ENCODE results near the gene ZDHHC7.

ZDHHC7 gene

GRCh38 chr16:84967828-84968227 lies 43.5 kb downstream of the ZDHHC7 start:
- TF ChIP-seq CTCF (conservative IDR thresholded peaks at IDR 0.05), result no peak
- no peak overlapping the region for H3K27ac ChIP-seq

GRCh38 chr16:84965428-84966415 lies 45.6 kb downstream of the ZDHHC7 start:
- TF ChIP-seq CTCF (conservative IDR thresholded peaks at IDR 0.05), result no peak
- no peak overlapping the region for H3K27ac ChIP-seq

GRCh38 chr16:84964386-84965128 lies 46.8 kb downstream of the ZDHHC7 start:
- no peak overlapping the region for H3K27ac ChIP-seq
- TF ChIP-seq CTCF (conservative IDR thresholded peaks at IDR 0.05), result no peak

GRCh38 chr16:84963066-84963465 lies 48.3 kb downstream of the ZDHHC7 start:
- TF ChIP-seq CTCF (conservative IDR thresholded peaks at IDR 0.05), result no peak
- H3K27ac ChIP-seq, result no peak overlapping the region

- H3K27ac ChIP-seq, result no peak overlapping the region
- TF ChIP-seq CTCF (conservative IDR thresholded peaks at IDR 0.05), result no peak
Measured at GRCh38 chr16:84960942-84961341, 50.4 kb downstream of the ZDHHC7 start.

- no peak for TF ChIP-seq CTCF (conservative IDR thresholded peaks at IDR 0.05)
- H3K27ac ChIP-seq, result no peak overlapping the region
Measured at GRCh38 chr16:84959784-84960417, 51.4 kb downstream of the ZDHHC7 start.

- no peak overlapping the region for H3K27ac ChIP-seq
- TF ChIP-seq CTCF (conservative IDR thresholded peaks at IDR 0.05), result no peak
Measured at GRCh38 chr16:84959045-84959576, 52.2 kb downstream of the ZDHHC7 start.
